GM12872 (cell line): ENCODE measurements around the gene BRMS1L.

ENCODE experiments used
- TF ChIP-seq, protein P1 (sequence below): IDR thresholded peaks from 3 replicates; pipeline ENCODE4 v1.5.1; 2011; ENCODE audit warnings: low read depth, mild to moderate bottlenecking, low read length, moderate library complexity; ENCODE audit not compliant: insufficient read depth

Gene BRMS1L

DNA sequence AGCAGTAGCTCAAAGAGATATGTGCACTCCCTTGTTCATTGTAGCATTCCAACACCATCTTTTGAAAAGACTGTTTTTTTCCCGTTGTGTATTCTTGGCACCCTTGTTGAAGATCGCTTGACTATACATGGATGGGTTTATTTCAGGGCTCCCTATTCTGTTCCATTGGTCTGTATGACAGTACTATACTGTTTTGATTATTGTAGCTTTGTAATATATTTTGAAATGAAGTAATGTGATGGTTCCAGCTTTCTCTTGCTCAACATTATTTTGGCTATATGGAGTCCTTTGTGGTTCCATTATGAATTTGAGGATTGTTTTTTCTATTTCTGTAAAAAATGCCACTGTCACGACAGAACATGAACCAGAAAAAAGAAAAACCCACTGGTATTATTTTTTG is 25.7 kb downstream of the BRMS1L start:
- TF ChIP-seq, protein P1, sequence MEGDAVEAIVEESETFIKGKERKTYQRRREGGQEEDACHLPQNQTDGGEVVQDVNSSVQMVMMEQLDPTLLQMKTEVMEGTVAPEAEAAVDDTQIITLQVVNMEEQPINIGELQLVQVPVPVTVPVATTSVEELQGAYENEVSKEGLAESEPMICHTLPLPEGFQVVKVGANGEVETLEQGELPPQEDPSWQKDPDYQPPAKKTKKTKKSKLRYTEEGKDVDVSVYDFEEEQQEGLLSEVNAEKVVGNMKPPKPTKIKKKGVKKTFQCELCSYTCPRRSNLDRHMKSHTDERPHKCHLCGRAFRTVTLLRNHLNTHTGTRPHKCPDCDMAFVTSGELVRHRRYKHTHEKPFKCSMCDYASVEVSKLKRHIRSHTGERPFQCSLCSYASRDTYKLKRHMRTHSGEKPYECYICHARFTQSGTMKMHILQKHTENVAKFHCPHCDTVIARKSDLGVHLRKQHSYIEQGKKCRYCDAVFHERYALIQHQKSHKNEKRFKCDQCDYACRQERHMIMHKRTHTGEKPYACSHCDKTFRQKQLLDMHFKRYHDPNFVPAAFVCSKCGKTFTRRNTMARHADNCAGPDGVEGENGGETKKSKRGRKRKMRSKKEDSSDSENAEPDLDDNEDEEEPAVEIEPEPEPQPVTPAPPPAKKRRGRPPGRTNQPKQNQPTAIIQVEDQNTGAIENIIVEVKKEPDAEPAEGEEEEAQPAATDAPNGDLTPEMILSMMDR, result no peak

DNA sequence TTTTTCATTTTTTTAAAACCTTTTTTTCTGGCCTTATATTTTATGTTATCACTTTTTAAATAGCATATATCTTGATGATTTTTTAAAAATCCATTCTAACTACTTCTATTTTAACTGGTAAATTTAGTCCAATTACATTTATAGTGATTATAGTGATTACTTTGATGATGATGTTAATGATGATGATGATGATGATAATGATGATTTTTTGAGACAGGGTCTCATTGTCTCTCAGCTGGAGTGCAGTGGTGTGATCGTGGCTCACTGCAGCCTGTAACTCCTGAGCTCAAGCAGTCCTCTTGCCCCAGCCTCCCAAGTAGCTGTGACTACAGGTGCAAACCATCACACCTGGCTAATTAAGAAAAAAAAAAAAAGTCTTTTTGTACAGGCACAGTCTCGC is 27.1 kb downstream of the BRMS1L start:
- TF ChIP-seq, protein P1, result no peak

DNA sequence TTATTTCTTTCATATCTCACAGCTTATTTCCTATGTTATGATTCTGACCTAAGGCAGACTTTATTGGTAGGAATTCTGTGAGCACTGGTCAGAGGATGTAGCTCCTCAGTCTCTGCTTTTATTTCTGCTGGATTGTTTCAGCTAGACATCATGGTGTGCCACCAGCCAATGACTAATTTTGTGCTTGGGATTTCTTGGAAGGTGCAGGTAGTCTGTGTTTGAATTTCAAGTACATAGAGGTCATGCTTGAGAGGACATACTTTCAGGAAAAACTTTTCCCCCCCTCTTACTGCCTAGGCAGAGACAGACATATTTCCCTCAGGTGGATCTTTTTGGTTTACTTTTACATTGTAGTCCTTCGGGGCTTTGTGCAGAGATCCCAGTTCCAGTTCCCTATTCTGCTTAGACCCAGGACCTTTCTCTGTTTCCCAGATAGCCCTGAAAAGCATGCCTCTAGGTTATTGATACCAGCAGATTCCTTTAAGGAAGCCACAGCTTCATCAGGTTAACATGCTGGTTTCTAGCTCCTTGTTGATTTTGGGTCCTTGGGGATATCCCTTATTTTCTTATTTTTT is 28.6 kb downstream of the BRMS1L start:
- TF ChIP-seq, protein P1, result no peak

DNA sequence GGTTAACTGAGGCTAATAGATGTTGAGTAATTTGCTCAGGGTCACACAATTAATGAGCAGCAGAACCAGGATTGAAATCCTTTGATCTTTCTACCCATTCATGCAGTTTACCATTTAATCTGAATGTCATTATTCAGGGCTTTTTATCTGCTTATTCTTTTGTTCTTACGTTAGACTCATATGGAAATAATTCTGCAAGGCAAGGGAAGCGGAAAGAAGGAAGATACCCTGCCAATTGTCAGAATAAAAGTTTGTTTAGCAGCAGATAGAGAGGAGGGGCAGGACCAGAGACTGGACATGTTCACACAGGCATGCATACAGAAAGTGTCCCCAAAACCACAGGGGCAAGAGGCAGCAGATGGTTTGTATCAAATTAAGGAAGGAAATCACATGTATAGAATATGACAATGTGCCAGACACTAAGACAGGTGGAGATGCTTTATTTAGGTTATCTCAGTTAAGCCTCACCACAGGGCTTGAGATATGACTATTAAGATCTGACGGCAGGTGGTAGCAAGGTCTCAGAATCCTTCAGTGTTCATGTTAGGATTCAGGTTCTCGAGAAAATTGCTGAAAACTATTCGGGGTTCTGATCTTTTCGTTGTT is 29.8 kb downstream of the BRMS1L start:
- TF ChIP-seq, protein P1, result no peak

DNA sequence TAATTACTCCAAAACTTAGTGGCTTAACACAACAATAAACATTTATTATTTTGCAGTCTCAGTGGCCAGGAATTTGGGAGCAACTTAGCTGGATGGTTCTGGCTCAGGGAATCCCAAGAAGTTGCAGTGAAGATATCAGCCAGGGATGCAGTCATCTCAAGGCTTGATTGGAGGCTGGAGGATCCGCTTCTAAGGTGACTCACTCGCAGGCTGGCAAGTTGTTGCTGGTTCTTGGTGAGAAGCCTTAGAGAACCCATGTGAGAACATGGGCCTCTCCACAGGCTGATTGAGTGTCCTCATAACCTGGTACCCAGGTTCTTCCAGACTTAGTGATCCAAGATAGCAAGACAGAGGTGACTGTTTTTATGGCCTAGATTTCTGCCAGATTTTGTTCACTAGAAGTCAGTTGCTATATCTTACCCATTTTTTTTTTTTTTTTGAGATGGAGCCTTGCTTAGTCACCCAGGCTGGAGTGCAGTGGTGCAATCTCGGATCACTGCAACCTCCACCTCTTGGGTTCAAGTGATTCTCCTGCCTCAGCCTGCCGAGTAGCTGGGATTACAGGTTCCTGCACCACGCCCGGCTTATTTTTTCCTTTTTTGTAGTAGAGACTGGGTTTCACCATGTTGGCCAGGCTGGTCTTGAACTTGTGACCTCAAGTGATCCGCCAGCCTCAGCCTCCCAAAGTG is 32.5 kb downstream of the BRMS1L start:
- TF ChIP-seq, protein P1, result no peak

DNA sequence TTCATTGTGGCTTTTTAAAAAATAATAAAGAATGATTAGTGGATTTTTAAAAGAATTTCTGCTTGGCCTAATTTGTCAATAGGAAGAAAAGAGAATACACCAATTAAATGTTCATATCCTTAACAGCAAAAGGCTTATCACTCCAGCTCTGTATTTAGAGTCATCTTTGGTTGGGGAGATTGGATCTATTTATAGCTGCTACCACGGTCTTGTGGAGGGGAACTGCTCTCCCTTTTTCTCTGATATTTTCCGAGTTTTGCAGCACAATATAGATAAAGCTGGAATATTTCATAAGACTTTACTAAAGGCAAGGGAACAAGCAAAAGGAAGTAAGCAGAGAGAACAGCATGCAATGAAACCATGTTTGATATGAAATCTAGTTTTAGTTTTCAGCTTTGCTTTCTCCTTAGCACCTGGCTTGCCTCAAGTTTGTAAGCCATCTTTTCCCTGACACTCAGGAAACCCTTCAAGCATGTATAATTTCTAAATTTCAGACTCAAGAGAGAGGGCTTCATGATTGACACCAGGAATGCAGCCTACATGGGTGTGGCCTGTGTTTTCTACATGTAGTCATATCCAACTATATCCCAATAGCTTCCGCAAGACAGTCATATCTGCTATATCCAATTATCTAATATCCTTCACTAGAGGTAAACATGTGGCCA is 35.2 kb downstream of the BRMS1L start:
- TF ChIP-seq, protein P1, result no peak

DNA sequence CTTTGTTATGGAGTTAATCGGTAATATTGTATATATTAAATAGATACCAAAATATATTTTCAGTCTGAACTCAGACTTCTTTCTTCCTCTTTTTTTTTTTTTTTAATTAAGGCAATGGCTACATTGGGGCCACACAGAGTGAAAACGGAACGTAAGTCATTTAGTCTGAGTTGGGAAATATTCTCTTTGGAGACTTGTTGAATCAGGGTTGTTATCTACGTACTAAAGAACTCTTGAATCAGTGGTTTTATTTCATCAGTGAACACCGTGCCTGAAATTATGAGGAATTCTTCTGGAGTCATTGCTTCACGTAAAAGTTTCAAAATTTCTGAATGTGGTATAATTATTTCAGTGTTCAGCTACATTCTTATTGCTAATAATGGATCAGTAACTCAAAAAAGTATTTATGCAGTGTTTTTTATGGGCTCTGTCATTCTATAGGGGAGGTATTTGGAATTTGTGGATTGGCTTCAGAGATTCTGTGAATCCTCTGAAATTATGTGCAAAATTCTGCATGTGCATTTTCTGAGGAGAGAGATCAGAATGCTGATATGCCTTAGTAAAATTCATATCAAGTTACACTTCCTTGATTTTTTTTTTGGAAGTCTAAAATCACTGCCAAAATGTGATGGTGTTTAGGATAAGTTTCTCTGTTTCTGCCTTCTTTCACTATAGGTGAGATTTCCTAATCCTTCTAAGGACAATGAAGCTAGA is 39.6 kb downstream of the BRMS1L start:
- TF ChIP-seq, protein P1, result no peak
